Effector CD4-positive, alpha-beta T cell (primary cell): ENCODE measurements around the gene MDC1.
"Not testable (repeated sequence)": the region's sequence is repeated elsewhere in the genome, so short reads cannot be mapped to it uniquely, and the experiment has no call there.

ENCODE experiments used
- DNase-seq: peaks from one replicate; pipeline ENCODE4 v3.0.0-alpha.2; 2020

The MDC1 gene

GRCh38 chr6:30678964-30679726 lies 37.9 kb downstream of the MDC1 start:
- peak; percentile 92 for DNase-seq

GRCh38 chr6:30676660-30677285 lies 40.3 kb downstream of the MDC1 start:
- DNase-seq, result no peak

GRCh38 chr6:30672445-30673253 lies 44.4 kb downstream of the MDC1 start, which contains the start of gene DHX16:
Gene DHX16, minus strand, starts transcription at chr6:30673006. Its CDS starts 165 bp downstream, at chr6:30672841.
- DNase-seq, result peak; percentile 92

- no peak for DNase-seq
These were observed 46.1 kb downstream of the MDC1 start for GRCh38 chr6:30670760-30671527.

GRCh38 chr6:30666300-30666699 lies 50.8 kb downstream of the MDC1 start:
- DNase-seq, result not testable (repeated sequence)

- no peak for DNase-seq
These were observed 51.9 kb downstream of the MDC1 start for GRCh38 chr6:30664994-30665767.

GRCh38 chr6:30657922-30658321 lies 59.2 kb downstream of the MDC1 start:
- DNase-seq, result not testable (repeated sequence)

- DNase-seq, result no peak
These were observed 59.6 kb downstream of the MDC1 start for GRCh38 chr6:30657454-30657853.

GRCh38 chr6:30656513-30656912 lies 60.6 kb downstream of the MDC1 start:
- DNase-seq, result no peak

- no peak for DNase-seq
These were observed 61.4 kb downstream of the MDC1 start for GRCh38 chr6:30655743-30656094.

- DNase-seq, result no peak
These were observed 62.0 kb downstream of the MDC1 start for GRCh38 chr6:30654798-30655742.

GRCh38 chr6:30651143-30651542 lies 65.9 kb downstream of the MDC1 start:
- no peak for DNase-seq
